WI38 (cell line): Measurements from ENCODE around the gene SLC44A3.
A peak's percentile ranks its signal among the peaks of the same experiment; 100 is the strongest.

Experiments used
- H3K4me3 ChIP-seq: 2 replicates; pipeline ENCODE4 v1.5.1; 2011; ENCODE audit warnings: low read depth, mild to moderate bottlenecking, control low read depth, low read length
- TF ChIP-seq, protein P1 (sequence below): IDR thresholded peaks from 2 replicates; pipeline ENCODE4 v1.5.1; 2012; ENCODE audit warnings: low read depth, mild to moderate bottlenecking, control low read depth, low read length

The SLC44A3 gene

DNA sequence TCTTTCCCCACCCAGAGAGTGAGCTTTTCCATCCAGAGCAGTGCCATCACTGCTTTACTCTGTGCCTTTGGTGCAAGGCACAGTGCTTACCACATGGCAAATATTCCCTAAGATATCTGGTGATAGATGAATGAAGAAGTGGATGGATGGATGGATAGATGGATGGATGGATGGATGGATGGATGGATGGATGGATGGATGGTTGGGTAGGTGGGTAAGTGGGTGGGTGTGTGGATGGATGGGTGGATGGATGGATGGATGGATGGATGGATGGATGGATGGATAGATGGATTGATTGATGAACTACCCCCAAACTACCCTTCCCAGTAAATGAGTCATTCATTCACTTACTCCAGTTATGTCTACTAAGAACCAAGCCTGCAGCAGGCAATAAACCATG is 42.9 kb upstream of the SLC44A3 start:
- no peak overlapping the region for H3K4me3 ChIP-seq
- TF ChIP-seq, protein P1, sequence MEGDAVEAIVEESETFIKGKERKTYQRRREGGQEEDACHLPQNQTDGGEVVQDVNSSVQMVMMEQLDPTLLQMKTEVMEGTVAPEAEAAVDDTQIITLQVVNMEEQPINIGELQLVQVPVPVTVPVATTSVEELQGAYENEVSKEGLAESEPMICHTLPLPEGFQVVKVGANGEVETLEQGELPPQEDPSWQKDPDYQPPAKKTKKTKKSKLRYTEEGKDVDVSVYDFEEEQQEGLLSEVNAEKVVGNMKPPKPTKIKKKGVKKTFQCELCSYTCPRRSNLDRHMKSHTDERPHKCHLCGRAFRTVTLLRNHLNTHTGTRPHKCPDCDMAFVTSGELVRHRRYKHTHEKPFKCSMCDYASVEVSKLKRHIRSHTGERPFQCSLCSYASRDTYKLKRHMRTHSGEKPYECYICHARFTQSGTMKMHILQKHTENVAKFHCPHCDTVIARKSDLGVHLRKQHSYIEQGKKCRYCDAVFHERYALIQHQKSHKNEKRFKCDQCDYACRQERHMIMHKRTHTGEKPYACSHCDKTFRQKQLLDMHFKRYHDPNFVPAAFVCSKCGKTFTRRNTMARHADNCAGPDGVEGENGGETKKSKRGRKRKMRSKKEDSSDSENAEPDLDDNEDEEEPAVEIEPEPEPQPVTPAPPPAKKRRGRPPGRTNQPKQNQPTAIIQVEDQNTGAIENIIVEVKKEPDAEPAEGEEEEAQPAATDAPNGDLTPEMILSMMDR = no peak

DNA sequence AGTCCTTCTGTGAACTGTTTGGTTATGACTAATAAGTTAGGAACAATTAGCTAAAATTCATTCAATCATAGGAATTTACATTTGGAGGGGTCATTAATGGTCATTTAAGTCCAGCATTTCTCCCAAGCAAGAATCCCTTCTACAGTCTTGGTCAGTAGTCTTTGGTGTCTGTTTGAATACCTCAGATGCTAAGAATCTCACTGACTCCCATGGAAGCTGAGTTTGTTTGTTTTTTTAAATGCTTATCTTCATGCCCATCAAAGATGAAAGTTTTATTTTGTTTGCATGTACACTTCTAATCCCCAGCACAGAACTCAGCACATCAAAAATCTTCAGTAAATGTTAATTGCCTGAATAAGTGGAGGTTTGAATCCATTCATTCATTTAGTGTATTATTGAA is 41.3 kb upstream of the SLC44A3 start:
- TF ChIP-seq, protein P1 = no peak
- no peak overlapping the region for H3K4me3 ChIP-seq

DNA sequence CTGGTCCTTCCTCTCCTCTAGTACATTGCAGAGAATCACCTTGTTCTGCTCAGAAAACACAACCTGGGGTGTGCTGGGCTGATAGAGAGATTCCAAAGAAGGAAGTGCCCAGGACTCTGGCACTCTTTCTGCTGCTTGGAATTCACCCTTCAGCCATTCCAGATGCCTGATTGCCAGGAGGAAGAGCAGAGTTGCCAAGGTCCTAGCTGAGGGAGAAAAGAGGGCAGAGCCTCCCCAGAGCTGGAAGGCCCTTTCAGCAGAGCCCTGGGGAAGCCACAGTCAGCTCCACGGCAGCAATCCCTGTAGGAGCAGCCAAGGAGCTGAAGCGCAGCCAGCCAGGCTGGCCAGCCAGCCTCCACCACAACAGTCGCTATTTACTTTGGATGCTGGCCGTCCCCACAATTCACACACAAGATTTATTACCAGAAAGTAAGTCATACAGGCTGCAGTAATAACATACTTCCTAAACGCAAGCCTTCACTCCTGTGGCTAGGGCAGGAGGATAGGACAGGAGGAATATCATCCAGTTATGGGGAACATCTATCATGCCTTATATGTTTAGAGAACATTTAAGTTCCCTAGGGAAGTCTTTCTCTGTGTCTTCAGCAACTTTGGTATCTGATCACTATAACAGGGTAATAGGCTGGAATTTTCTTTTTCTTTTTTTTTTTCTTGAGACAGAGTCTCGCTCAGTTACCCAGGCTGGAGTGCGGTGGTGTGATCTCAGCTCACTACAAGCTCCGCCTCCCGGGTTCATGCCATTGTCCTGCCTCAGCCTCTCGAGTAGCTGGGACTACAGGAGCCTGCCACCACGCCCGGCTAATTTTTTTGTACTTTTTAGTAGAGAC is 36.6 kb upstream of the SLC44A3 start:
- H3K4me3 ChIP-seq = 0 out of 2 replicates have a peak overlapping the region, but pooled peaks have one; percentile 12
- TF ChIP-seq, protein P1 = no peak

DNA sequence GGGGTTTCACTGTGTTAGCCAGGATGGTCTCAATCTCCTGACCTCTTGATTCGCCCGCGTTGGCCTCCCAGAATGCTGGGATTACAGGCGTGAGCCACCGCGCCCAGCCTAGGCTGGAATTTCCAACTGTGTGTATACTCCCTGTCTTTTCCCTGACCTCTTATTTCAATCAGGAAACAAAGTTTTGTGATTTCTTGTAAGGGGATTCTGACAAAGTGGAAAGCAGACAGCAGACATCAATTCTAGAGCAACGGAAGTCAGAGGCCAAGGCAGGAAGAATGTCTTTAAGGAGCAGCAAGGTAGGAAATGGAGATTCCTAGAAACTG is 36.0 kb upstream of the SLC44A3 start:
- H3K4me3 ChIP-seq = no peak overlapping the region
- TF ChIP-seq, protein P1 = no peak

DNA sequence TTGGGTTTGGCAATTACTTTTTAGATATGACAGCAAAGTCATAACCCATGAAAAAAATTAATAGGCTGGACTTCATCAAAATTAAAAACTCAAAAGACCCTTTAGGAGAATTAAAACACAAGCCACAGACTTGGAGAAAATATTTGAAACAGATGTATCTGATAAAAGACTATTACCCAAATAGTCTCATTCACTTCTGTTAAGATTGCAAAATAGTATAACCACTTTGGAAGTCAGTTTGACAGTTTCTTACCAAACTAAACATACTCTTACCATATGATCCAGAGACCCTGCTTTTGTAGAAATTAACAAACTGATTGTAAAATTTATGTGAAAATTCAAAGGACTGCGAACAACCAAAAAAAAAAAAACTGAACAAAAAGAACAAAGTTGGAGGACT is 32.5 kb upstream of the SLC44A3 start:
- H3K4me3 ChIP-seq = no peak overlapping the region
- TF ChIP-seq, protein P1 = no peak

DNA sequence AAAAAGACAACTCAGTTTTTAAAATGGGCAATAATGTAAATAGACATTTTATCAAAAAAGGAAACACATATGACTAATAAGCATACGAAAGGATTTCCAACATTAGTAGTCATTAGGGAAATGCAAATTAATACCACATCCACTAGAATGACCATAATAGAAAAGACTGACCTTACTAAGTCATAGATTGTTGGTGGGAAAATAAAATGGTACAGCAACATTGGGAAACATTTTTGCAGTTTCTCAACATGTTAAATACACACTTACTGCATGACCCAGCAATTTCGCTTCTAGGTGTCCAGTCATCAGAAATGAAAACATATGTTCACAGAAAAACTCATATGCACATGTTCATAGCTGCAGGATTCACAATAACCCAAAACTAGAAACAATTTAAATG is 29.9 kb upstream of the SLC44A3 start:
- no peak overlapping the region for H3K4me3 ChIP-seq
- TF ChIP-seq, protein P1 = no peak

DNA sequence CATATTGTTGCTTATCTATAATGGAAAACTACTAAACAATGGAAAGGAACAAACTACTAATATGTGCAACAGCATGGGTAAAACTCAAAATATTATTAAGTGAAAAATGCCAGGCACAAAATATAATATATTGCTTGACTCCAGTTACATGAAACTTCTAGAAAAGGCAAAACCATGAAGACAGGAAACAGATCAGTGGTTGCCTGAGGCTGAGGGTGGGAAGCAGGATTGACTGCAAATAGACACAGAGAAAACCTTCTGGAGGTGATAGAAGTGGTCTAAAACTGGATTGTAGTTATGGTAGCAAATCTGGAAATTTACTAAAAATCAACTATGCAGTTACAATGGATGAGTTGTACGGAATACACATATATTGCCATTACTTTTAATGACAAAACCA is 29.5 kb upstream of the SLC44A3 start:
- H3K4me3 ChIP-seq = no peak overlapping the region
- TF ChIP-seq, protein P1 = no peak
